ENCODE results near the gene MFRP.

Gene MFRP

DNA sequence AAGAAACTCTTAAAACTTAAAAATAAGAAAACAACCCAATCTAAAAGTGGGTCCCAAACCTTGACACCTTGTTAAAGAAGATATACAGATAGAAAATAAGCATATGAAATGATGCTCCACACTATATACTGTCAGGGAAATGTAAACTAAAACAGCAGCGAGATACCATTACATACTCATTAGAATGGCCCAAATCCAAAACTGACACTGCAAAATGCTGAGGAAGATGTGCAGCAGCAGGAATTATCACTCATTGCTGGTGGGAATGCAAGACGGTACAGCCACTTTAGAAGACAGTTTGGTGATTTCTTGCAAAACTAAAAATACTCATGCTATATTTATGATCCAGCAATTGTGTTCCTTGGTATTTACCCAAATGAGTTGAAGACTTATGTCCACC, 17.2 kb downstream of the MFRP start:
- no peaks in the 10 kb centered on the region for H3K4me1 ChIP-seq (ENCODE audit: low read depth, poor library complexity, severe bottlenecking)
- H3K4me3 ChIP-seq (IDR thresholded peaks at IDR 0.05; ENCODE audit: insufficient read depth, low read depth, low read length), result no peak overlapping the region
- no peaks in the 10 kb centered on the region for H3K79me2 ChIP-seq (ENCODE audit: insufficient read depth, low read depth)
- no peak overlapping the region for H3K9ac ChIP-seq
- no peak overlapping the region for H3K27ac ChIP-seq
- TF ChIP-seq, protein P1, sequence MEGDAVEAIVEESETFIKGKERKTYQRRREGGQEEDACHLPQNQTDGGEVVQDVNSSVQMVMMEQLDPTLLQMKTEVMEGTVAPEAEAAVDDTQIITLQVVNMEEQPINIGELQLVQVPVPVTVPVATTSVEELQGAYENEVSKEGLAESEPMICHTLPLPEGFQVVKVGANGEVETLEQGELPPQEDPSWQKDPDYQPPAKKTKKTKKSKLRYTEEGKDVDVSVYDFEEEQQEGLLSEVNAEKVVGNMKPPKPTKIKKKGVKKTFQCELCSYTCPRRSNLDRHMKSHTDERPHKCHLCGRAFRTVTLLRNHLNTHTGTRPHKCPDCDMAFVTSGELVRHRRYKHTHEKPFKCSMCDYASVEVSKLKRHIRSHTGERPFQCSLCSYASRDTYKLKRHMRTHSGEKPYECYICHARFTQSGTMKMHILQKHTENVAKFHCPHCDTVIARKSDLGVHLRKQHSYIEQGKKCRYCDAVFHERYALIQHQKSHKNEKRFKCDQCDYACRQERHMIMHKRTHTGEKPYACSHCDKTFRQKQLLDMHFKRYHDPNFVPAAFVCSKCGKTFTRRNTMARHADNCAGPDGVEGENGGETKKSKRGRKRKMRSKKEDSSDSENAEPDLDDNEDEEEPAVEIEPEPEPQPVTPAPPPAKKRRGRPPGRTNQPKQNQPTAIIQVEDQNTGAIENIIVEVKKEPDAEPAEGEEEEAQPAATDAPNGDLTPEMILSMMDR (conservative IDR thresholded peaks at IDR 0.05; ENCODE audit: low read depth, low read length), result no peak
- no peaks in the 10 kb centered on the region for H3K36me3 ChIP-seq (ENCODE audit: insufficient read depth)
- H3K27me3 ChIP-seq (ENCODE audit: insufficient read depth, low read depth), result no peaks in the 10 kb centered on the region
- no peak overlapping the region for H2AFZ ChIP-seq (ENCODE audit: low read depth)
- no peaks in the 10 kb centered on the region for H4K20me1 ChIP-seq (ENCODE audit: insufficient read depth)
- H3K4me2 ChIP-seq, result no peak overlapping the region

DNA sequence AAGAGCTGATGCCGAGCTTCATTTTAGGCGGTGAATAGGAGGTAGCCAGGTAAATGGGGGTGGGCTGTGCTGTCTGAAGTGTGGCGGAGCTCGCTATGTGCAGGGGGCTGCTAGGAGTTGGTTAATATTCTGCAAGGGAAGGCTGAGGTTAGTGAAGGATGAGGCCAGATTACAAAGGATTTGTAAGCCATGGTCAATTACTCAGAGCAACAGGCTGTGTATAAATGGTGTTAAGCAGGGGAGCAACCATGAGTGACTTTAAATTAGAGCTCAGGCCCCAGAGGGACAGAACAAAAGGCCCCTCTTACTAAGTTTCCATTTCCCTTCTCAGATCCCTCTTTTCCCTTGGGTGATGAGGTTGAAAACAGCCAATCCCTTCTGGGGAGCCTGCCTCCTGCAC, 22.3 kb downstream of the MFRP start:
- no peaks in the 10 kb centered on the region for H3K27me3 ChIP-seq (ENCODE audit: insufficient read depth, low read depth)
- TF ChIP-seq, protein P1 (conservative IDR thresholded peaks at IDR 0.05; ENCODE audit: low read depth, low read length), result no peak
- no peak overlapping the region for H3K27ac ChIP-seq
- H3K4me3 ChIP-seq (IDR thresholded peaks at IDR 0.05; ENCODE audit: insufficient read depth, low read depth, low read length), result no peak overlapping the region
- H4K20me1 ChIP-seq (ENCODE audit: insufficient read depth), result no peaks in the 10 kb centered on the region
- no peak overlapping the region for H3K4me2 ChIP-seq
- H2AFZ ChIP-seq (ENCODE audit: low read depth), result no peak overlapping the region
- H3K9ac ChIP-seq, result no peak overlapping the region
- H3K79me2 ChIP-seq (ENCODE audit: insufficient read depth, low read depth), result no peaks in the 10 kb centered on the region
- no peaks in the 10 kb centered on the region for H3K36me3 ChIP-seq (ENCODE audit: insufficient read depth)
- H3K4me1 ChIP-seq (ENCODE audit: low read depth, poor library complexity, severe bottlenecking), result peaks cover 7% of the 10 kb centered on the region

DNA sequence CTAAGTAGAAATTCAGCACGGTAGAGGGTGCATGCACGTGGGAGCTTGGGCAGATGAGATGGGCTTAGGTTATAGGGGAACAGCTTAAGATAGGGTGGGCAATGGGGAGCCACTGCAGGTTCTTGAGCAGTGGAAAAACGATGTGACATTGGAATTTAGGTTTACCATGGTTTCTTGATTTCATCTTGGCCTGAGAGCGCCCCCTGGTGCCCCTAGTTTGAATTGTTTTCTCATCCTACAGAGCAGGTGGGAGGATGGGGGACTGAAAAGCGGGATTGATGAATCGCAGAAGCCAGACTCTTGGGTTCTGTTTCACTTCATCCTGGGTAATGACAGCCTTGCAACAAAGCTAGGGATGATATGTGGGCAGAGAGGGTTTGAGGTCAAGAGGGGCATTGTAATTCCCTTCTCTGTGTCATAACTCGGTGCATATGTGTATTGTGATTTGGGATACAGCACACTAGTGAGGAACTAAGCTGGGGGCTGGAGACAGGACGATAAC, 22.9 kb downstream of the MFRP start:
- peaks cover 7% of the 10 kb centered on the region for H3K4me1 ChIP-seq (ENCODE audit: low read depth, poor library complexity, severe bottlenecking)
- H3K36me3 ChIP-seq (ENCODE audit: insufficient read depth), result no peaks in the 10 kb centered on the region
- H2AFZ ChIP-seq (ENCODE audit: low read depth), result no peak overlapping the region
- H3K79me2 ChIP-seq (ENCODE audit: insufficient read depth, low read depth), result no peaks in the 10 kb centered on the region
- no peaks in the 10 kb centered on the region for H3K27me3 ChIP-seq (ENCODE audit: insufficient read depth, low read depth)
- no peaks in the 10 kb centered on the region for H4K20me1 ChIP-seq (ENCODE audit: insufficient read depth)
- TF ChIP-seq, protein P1 (conservative IDR thresholded peaks at IDR 0.05; ENCODE audit: low read depth, low read length), result peak; percentile 78
- no peak overlapping the region for H3K4me3 ChIP-seq (IDR thresholded peaks at IDR 0.05; ENCODE audit: insufficient read depth, low read depth, low read length)
- no peak overlapping the region for H3K9ac ChIP-seq
- no peak overlapping the region for H3K4me2 ChIP-seq
- no peak overlapping the region for H3K27ac ChIP-seq

DNA sequence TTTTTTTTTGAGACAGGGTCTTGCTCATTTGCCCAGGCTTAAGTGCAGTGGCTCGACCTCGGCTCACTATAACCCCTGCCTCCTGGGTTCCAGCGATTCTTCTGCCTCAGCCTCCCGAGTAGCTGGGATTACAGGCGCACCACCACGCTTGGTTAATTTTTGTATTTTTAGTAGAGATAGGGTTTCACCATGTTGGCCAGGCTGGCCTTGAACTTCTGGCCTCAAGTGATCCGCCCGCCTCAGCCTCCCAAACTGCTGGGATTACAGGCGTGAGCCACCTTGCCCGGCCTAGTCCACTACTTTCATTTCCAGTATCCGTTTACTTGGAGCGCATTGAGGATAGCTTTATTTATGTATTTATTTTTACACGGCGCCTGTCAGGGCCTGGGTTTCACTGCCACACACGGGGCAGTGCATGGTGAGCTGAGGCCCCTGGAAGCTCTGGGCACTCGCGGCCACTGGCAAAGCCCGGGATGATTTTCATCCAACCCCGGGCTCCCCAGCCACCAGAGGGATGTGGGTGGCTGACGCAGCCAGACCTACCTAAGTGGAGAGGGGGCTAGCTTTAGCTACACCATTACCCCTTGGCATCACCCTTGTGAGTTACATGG, 23.5 kb downstream of the MFRP start:
- no peak overlapping the region for H3K9ac ChIP-seq
- no peak overlapping the region for H3K27ac ChIP-seq
- no peak overlapping the region for H3K4me3 ChIP-seq (IDR thresholded peaks at IDR 0.05; ENCODE audit: insufficient read depth, low read depth, low read length)
- TF ChIP-seq, protein P1 (conservative IDR thresholded peaks at IDR 0.05; ENCODE audit: low read depth, low read length), result no peak
- no peak overlapping the region for H2AFZ ChIP-seq (ENCODE audit: low read depth)
- H3K4me2 ChIP-seq, result no peak overlapping the region
- no peaks in the 10 kb centered on the region for H3K27me3 ChIP-seq (ENCODE audit: insufficient read depth, low read depth)
- no peaks in the 10 kb centered on the region for H3K36me3 ChIP-seq (ENCODE audit: insufficient read depth)
- peaks cover 7% of the 10 kb centered on the region for H3K4me1 ChIP-seq (ENCODE audit: low read depth, poor library complexity, severe bottlenecking)
- no peaks in the 10 kb centered on the region for H4K20me1 ChIP-seq (ENCODE audit: insufficient read depth)
- H3K79me2 ChIP-seq (ENCODE audit: insufficient read depth, low read depth), result no peaks in the 10 kb centered on the region
